GM21515 (cell line): ENCODE results near the gene SSTR5.

Experiments
- ATAC-seq: cut with Tn5 transposase; IDR thresholded peaks from one replicate; pipeline ENCODE4 v1.9.1; 2021; ENCODE audit not compliant: unreplicated experiment

The SSTR5 gene

GRCh38 chr16:1121601-1122397, 49.3 kb downstream of the SSTR5 start:
- no peak for ATAC-seq

GRCh38 chr16:1122398-1122765, 49.8 kb downstream of the SSTR5 start:
- ATAC-seq = no peak

GRCh38 chr16:1123525-1124230, 51.1 kb downstream of the SSTR5 start:
- no peak for ATAC-seq

GRCh38 chr16:1124291-1124690, 51.7 kb downstream of the SSTR5 start:
- no peak for ATAC-seq

GRCh38 chr16:1124795-1125194, 52.2 kb downstream of the SSTR5 start:
- ATAC-seq = no peak

- no peak for ATAC-seq
Observed at GRCh38 chr16:1125471-1125870, 52.9 kb downstream of the SSTR5 start.

- ATAC-seq = no peak
Observed at GRCh38 chr16:1126044-1126443, 53.5 kb downstream of the SSTR5 start.

GRCh38 chr16:1126586-1126985, 54.0 kb downstream of the SSTR5 start:
- no peak for ATAC-seq

GRCh38 chr16:1127101-1127500, 54.6 kb downstream of the SSTR5 start:
- no peak for ATAC-seq

GRCh38 chr16:1127971-1128715, 55.6 kb downstream of the SSTR5 start:
- no peak for ATAC-seq

GRCh38 chr16:1129106-1129960, 56.8 kb downstream of the SSTR5 start:
- ATAC-seq = no peak

GRCh38 chr16:1130382-1130781, 57.8 kb downstream of the SSTR5 start:
- no peak for ATAC-seq
